NCI-H1694 (cell line): Measurements from ENCODE around the gene HPCAL1.
A peak's percentile ranks its signal among the peaks of the same experiment; 100 is the strongest.

Source experiments
- DNase-seq: peaks from one replicate; lab custom pipeline; 2025; lab: John Stamatoyannopoulos, UW

HPCAL1 gene

GRCh38 chr2:10324095-10324832 is 21.6 kb downstream of the HPCAL1 start:
- DNase-seq, result no peak

- DNase-seq, result no peak
Observed at GRCh38 chr2:10325278-10326145, 22.8 kb downstream of the HPCAL1 start.

DNA sequence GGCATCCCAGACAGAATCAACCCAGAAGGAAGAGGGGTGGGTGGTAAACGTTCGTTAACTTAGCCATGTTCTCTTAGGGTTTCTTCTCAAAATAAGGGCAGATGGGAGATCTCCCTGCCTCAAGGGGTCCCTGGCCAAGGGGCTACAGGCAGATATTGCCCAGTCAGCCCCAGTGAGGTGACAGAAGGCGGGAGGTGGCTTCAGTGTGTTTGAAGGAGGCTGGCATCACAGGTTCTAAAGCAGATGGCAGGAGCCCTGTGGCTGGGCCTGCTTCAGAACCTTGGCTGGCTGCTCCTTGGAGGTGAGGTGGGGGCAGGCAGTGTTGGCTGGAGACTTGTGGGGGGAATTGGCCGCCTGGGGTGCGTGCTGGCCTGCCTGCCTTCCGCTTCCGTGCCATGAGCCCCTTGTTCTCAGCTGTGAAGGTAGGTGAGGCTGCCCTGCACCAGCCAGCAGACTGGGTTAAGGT is 23.5 kb downstream of the HPCAL1 start:
- DNase-seq, result peak; percentile 48

- peak; percentile 99 for DNase-seq
Observed at GRCh38 chr2:10326707-10327594, 24.2 kb downstream of the HPCAL1 start.

DNA sequence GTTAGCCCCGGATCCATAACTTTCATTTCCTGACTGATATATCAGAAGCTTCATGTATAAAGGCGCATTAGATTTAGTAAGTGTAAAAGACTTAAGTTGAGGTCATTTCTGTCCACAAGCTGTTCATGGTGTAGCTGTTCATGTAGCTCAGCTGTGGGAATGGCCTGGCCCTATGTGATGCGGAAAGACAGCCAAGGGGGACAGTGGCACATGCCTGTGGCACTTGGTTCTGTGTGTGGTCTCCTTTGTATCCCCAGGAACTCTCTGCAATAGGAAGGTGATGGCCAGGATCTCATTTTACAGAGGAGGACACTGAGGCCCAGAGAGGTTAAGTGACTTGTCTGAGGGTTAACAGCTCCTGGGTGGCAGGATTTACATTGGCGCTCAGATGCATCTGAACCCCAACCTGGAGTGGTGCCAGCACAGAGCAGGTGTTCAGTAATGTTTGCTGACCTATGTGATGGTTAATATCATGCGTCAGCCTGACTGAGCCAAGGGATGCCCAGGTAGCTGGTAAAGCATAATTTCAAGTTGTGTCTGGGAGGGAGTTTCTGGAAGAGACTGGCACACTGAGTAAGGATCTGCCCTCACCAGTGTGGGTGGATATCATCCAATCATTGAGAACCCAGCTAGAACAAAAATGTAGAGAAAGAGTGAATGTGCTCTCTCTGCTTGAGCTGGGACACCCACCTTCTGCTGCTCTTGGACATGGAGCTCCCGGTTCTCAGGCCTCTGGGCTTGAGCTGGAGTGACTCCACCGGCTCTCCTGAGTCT is 25.4 kb downstream of the HPCAL1 start:
- peak; percentile 30 for DNase-seq

- no peak for DNase-seq
Observed at GRCh38 chr2:10328670-10329579, 26.2 kb downstream of the HPCAL1 start.

DNA sequence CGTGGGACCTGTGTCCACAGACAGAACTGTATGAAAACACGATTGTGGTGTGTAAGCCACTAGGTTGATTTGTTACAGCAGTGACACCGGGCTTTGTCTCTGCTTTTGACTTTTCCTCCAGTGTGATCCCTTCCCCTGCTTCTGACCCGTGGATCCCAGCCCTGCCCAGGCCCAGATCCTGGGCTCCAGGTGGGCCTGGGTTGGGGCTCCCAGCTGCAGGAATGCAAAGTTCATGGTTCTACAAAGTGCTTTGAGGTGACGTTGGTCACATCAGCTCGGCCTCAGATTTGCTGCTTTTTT is 26.8 kb downstream of the HPCAL1 start:
- DNase-seq, result no peak

DNA sequence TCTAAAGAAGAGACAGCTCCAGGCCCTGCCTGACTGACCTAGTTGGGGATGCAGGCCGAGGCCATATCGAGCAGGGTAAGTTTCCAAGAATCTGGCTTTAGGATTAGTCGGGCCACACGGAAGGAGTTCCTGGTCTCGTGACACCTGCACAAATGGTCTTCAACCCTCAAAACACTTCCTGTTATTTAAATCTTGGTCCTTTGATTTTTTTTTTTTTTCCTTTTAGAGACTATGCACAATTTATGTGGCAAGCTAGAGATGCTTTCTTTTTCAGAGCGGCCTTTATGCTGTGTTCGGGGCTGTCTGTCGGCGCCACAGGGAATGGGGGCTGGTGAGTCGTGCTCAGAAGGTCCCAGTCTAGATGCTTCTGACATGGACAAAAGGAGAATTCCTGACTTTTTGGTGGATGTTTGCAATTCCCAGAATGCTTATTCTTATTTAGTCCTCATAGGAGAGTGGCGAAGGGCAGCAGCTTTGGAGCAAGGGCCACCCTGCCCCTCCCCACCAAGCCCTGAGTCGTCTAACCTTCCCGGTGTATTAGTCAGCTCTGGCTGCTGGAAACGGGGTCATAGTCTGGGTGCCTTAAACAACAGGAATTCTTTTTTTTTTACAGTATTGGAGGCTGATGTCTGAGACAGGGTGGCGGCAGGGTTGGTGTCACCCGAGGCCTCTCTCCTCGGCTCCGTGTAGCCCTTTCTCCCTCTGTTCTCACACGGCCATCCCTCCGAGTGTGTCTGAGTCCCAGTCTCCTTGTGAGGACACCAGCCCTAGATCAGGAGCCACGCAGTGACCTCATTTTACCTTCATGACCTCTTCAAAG is 27.4 kb downstream of the HPCAL1 start:
- no peak for DNase-seq

DNA sequence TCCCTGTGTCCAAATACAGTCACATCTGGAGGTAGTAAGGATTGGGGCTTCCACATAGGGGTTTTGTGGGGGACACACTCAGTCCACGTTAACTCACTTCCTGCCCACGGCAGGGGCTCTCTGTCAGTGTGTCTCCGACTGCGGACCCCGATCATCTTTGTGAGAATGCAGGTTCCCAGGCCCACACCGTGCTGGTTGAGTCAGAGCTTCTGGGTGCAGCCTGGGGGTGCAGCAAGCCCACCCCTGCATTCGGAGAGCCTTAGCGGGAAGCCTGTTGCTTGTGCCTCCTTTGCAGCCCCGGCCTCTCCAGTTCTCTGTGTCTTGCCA is 28.0 kb downstream of the HPCAL1 start:
- no peak for DNase-seq

- peak; percentile 54 for DNase-seq
Observed at GRCh38 chr2:10331027-10331701, 28.5 kb downstream of the HPCAL1 start.

GRCh38 chr2:10331702-10332401 is 29.1 kb downstream of the HPCAL1 start:
- peak; percentile 86 for DNase-seq

DNA sequence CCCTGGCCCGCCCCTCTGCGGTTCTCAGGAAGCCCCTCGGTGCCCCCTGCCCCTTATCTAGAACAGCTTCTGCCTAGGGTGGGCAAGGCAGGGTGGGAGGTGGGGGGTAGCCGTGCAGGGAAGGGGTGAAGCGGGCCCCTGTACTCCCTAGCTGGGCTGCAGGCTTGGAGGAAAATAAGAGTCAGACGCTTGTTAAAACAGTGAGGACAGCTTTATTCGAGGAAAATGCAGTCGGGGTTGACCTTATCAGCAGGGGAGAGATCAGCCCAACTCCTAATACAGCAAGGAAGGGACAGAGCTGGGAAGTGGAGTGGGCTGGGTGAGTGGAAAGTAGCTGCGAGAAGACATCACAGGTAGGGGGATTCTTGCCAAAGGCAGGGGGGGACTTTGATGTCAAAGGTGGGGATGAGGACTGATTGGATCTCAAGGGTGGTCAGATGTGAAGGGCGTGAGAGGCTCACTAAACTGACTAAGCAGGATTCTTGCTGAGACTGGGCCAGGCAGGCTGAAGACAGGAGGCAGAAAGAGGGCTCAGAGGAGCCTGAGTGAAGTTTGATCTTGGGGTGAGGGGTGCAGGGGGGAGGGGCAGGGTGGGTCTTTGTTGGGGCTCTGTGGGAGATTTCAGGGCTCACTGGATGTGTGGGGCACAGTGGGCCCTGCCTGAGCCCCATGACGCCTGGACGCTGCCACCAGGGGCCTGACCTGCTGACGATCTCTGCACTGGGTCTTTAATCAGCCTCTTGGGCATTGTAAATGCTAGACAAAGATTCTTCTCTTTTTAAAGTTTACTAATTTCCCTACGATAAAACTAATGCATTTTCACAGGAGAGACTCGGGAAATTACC is 29.9 kb downstream of the HPCAL1 start:
- DNase-seq, result no peak

GRCh38 chr2:10333247-10333613 is 30.5 kb downstream of the HPCAL1 start:
- DNase-seq, result peak; percentile 52

DNA sequence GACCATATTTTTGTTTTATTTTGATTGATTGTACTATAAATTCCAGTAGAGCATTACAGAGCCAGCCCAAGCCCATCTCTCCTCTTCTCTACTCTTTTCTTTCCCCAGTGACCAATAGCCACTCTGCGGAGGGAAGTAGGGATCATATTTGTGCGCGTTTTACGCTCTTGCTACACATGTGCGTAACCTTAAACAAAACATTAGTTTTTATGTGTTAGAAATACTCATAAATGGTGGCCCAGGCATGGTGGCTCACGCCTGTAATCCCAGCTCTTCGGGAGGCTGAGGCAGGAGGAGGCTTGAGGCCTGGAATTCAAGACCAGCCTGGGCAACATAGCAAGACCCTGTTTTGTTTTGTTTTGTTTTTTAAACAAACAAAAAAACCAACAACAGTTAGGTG is 31.3 kb downstream of the HPCAL1 start:
- DNase-seq, result no peak

DNA sequence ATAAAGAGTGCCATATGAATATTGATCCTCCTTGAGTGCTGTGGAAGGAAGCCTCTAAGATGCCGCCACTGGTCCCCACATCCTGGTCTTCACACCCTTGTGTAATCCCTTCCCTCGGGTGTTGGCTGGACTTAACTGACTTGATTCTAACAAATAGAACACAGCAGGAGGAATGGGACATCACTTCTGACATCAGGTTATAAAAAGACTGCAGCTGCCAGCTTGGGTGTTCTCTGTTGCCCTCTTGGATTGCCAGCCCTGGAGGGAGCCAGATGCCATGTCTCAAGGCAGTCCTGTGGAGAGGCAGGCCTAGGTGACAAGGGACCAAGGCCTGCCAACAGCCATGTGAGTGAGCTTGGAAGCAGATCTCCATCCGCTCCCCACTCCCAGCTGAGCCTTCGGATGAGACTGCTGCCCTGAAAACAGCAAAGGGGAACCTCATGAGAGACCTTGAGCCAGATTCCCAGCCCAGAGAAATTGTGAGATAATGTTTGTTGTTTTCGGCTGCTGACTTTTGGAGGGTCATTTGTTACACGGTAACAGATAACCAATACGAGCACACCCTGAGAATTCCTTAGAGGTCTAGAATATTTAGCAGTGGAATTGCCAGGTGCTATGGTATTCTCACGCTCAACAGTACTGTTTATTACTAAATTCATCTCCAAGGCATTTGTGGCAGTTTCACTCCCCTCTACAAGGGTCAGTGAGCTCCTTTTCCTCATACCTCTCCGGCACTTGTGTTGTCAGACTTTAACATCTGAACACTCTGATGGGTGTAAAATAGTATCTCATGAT is 32.5 kb downstream of the HPCAL1 start:
- DNase-seq, result no peak

DNA sequence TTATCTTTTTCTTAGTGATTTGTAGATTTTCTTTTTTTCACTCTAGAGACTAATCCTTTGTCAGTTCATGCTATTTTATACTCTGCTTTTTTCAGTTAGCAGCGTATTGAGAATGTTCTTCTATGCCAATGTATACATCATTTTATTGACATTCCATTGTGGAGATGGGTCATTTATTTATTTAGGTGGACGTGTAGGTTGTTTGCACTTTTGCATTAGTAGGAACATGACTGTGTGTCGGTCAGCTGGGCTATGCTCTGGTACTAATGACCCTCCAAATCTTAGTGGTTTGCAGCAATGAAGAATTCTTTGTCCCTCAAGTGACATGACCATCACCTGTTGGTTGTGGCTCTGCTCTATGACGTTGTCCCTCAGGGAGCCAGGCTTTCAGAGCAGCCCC is 33.6 kb downstream of the HPCAL1 start:
- DNase-seq, result no peak
